Raji (cell line): ENCODE results near the gene SERPING1.

ENCODE experiments used
- POLR2A ChIP-seq: IDR thresholded peaks from 2 replicates; pipeline ENCODE4 v1.6.1; 2011; ENCODE audit warnings: low read depth, low read length, control low read depth; ENCODE audit not compliant: insufficient read depth

SERPING1 gene

DNA sequence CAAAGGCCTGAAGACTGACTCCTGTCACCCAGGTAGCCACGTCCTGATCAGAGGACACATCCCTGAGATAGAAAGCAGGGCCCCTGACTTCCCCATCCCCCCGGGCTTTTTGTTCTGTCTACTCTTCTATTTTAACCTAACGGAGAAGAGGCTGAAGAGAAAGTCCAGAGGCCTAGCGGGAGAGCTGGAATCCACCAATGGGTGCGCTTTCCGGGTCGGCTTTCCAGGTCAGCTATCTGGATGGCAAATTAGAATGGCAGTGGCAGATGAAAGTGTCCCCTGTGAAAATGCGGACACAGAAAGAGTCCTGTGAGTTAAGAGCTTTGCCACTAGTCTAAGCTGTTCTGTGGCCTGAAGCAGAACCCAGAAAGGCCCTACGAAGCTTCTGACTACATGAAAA, 13.1 kb upstream of the SERPING1 start:
- no peak for TF ChIP-seq POLR2A

DNA sequence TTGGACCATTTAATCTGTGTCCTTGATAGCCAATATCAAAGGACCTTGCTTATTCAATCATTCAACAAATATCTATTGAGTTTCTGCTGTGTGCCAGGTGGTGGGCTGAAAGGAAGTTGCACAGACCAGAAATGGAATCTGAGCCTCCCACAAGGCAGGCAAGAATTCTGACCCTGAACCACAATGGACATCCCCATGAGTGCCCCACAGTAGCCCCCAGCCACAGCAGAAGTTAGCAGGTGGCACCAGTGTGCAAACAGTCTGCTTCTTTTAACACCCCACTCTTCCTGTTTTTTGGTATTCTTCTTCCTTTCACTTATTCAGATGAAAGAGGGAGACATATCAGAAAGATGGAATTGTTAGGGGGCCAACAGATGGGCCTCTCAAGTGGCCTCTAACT, 12.2 kb upstream of the SERPING1 start:
- TF ChIP-seq POLR2A: no peak

DNA sequence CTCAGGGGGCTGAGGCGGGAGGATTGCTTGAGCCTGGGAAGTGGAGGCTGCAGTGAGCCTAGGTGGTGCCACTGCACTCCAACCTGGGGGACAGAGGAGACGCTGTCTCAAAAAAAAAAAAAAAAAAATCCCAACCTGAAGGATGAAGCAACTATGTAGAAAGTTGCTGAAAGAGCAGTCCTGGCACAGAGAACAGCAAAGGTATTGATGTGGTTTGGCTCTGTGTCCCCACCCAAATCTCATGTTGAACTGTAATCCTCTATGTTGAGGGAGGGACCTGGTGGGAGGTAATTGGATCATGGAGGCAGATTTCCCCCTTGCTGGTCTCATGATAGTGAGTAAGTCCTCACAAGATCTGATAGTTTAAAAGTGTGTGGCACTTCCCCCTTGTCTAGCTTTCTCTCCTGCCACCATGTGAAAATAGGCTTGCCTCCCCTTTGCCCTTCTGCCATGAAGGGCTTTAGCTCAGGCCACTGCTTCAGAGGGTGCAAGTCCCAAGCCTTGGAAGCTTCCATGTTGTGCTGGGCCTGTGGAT, 10.7 kb upstream of the SERPING1 start:
- TF ChIP-seq POLR2A: no peak

DNA sequence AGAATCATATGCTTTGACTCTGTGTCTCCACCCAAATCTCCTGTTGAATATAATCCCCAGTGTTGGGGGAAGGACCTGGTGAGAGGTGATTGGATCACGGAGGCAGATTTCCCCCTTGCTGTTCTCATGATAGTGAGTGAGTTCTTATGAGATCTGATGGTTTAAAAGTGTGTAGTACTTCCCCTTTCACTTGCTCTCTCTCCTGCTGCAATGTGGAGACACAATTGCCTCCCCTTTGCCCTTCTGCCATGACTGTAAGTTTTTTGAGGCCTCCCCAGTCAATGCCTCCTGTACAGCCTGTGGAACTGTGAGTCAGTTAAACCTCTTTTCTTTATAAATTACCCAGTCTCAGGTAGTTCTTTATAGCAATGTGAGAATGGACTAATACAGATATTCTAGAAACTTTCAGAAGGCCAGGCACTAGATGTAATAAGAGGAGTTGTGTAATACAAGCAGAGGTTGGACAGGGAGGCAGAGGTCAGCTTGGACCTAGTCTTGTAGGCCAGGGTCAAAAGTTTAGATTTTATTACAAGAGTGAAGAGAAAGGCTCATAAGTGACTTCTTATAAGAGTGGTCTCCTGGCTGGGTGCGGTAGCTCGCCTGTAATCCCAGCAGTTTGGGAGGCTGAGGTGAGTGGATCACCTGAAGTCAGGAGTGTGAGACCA, 9.3 kb upstream of the SERPING1 start:
- TF ChIP-seq POLR2A: no peak

DNA sequence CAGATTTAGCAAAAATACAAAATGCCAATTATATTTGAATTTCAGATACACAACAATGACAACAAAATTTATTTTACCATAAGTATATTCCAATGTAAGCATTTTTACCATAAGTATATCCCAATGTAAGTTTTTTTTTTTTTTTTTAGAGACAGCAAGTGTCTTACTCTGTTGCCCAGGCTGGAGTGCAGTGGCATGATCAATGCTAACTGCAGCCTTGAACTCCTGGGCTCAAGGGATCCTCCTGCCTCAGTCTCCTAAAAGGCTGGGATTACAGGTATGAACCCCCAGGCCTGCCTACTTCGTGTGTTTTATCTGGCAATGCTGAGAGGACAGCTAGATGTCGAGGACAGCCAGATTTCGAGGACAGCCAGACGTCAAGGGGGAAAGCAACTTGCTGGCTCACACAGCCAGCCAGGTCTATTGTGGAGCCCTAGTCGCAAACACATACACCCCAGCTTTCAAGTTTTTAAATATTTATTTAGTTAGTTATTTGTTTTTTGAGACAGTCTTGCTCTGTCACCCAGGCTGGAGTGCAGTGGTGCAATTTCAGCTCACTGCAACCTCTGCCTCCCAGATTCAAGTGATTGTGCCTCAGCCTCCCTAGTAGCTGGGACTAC, 1.1 kb upstream of the SERPING1 start:
- no peak for TF ChIP-seq POLR2A

DNA sequence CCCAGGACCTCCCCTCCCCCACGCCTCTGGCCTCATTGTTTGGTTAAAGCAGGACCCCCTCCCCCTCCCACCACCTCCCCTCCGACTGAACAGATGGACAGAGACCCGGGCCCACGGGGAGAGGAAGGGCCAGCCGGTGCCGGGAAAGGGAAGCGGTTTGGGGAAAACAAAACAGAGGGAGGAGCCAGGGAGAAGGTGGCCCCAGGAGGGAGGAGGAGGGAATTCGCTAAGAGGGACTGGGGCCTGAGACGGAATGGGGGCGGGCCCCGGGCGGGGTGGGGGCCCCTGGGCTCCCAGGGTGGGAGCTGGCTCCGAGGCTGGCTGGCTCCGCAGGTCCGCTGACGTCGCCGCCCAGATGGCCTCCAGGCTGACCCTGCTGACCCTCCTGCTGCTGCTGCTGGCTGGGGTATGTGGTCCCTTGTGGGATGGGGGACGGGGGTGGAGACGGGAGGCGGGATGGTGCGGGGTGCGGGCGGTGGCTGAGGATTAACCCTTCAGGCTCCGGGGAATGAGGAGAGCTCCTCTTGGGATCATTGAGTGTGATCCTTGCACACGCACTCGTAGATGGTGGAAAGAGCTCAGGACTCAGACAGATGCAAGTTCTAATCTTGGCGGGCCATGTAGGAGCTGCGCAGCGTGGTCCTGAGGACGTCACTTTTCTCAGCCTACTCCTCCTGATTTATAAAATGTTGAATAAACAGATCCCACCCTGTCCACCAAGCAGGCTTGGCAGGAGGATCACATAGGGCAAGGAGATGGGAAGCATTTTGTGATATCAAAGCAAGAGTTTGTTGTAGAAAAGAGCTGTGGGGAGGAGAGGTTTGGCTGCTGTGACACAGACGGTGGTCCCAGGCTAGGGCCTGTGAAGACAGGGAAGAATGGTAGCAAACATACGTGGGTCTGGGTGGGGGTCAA, 688 bp downstream of the SERPING1 start:
- no peak for TF ChIP-seq POLR2A

DNA sequence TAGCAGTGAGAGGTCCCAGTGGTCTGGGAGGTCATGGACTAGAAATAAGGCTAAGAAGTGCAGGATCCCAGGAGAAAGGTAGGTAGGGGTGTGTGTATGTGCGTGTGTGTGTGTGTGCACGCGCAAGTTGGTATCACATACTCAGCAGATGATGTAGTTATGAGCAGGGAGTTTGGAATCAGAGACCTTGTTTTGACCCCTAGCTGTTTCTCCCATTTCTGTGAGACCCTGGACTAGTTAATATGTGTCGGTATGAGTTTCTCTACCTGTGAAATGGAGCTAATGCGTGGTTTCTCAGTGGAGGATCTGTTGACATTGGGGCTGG, 1.3 kb downstream of the SERPING1 start:
- TF ChIP-seq POLR2A: no peak

DNA sequence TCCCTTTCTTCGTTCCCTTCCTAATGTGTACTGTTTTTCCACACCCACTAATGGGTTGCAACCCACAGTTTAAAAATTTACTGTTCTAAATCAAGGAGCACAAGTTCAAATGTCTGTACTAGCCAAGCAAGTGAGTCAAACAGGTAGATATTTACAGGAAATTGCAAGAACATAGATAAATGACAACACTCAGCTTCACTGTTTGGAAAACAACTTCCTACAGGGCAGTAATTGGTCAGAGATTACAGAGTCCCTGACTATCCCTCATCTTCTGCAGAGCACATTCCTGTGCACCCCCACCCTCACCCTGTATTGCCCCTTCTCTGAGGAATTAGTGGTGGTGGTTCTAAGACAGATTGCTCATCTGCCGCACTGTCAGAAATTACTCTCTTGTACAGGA, 1.9 kb downstream of the SERPING1 start:
- no peak for TF ChIP-seq POLR2A

DNA sequence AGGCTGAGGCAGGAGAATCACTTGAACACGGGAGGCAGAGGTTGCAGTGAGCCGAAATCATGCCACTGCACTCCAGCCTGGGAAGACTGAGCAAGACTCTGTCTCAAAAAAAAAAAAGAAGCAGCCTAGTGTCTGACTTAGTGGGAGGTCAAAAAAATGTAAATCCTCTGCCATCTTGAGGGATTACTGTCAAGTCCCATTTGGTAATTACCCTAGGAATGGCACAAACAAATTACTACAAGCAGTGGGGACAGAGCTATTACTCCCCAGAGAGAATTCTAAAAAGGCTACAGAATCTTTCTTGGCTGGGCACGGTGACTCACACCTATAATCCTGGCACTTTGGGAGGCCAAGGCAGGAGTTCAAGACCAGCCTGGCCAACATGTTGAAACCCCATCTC, 3.8 kb downstream of the SERPING1 start:
- TF ChIP-seq POLR2A: no peak

DNA sequence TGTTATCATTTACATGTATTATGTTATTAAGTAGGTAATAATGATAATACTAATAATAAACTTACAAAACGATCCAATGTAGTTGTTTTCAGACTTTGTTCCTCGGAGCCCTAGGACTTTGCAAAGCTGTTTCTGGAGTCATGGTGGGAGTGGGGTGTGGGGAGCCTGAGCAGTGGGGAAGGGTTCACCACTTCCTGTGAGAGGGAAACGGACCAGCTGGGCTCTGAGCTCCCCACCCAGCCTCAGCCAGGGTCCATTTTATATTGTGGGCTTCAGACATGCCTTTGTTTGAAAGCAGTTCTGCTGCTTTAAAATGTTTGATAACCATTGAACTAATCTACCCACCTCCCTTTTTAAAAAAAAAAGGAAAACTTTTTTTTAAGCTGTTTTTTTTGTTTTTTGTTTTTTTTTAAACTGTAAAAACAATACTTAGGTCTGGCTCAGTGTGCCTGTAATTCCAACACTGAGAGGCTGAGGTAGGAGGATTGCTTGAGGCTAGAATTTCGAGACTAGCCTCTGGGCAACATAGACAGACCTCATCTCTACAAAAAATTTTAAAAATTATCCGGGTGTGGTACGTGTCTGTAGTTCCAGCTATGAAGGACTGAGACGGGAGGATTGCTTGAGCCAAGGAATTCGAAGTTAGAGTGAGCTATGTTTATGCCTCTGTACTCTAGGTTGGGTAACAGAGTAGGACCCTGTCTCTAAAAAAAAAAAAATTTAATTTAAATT, 7.0 kb downstream of the SERPING1 start:
- TF ChIP-seq POLR2A: no peak

DNA sequence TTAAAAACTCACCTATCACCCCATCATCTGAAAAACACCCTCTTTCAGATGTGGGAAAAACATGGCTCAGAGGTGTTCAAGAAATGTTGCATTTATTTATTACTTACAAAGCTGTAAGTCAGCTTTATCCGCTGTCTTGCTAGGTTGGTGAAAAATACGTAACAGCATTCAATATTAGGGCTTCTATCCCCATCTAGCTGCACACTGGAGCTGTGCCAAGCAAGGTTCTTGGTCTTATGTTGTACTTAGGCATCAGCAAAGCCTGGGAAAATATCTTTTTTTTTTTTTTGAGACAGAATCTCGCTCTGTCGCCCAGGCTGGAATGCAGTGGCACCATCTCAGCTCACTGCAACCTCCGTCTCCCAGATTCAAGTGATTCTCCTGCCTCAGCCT, 7.5 kb downstream of the SERPING1 start:
- no peak for TF ChIP-seq POLR2A

DNA sequence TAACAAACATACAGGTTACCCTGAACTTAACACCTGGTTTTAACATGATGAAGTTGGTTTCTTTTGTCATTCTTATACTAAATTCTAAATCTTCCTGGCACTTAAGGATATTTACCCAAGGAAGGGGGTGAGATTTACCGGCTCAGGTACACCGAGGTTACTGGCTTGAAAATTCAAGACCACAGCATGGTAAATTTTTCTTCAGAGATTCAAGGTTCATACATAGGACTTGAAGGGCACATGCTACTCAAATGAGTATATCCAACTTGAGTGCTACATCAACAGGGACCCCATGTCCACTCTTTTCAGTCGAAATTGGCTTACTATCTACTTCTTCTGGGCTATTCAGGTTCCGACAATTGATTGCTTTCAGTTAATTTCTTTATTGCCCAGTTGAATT, 12.7 kb downstream of the SERPING1 start:
- TF ChIP-seq POLR2A: no peak

DNA sequence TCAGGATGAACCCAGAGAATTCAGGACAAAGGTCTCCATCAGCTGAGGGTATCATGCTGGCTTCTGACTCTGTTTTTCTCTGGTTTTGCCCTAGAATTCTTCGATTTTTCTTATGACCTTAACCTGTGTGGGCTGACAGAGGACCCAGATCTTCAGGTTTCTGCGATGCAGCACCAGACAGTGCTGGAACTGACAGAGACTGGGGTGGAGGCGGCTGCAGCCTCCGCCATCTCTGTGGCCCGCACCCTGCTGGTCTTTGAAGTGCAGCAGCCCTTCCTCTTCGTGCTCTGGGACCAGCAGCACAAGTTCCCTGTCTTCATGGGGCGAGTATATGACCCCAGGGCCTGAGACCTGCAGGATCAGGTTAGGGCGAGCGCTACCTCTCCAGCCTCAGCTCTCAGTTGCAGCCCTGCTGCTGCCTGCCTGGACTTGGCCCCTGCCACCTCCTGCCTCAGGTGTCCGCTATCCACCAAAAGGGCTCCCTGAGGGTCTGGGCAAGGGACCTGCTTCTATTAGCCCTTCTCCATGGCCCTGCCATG, 16.8 kb downstream of the SERPING1 start:
- no peak for TF ChIP-seq POLR2A

DNA sequence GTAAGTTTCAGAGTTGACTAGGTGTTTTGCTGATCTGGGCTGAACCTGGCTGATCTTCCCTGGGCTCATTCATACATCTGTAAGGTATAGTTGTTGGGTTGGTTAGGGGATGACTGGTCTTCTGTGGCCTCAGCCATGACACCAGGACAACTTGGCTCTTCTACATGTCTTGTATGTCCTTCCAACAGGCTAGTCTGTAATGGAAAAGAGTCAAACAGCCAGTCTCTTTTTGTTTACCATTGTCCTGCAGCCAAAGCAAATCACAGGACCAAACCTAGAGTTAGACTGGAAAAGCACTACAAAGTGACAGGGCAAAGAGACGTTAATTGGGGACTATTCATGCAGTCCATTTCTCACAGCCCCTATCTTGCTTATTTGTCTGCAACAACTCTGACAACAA, 17.8 kb downstream of the SERPING1 start:
- no peak for TF ChIP-seq POLR2A

DNA sequence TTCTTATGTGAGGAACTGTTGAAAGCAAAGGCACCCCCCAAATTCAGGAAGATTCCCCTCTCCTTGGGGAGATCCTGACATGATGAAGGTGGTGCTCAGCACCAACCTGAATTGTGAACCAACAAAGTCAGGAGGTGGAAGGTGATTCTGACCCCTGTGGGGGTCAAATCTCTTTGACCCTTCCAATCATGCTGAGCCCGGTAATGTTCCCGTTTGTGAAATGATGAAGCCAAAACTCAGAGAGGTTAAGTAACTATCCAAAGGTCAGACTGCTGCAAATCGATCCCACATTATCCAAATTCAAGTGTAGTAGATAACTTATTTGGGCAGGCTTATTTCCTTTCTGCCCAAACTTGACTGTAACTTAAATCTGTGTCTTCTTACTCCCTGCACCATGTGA, 19.1 kb downstream of the SERPING1 start:
- TF ChIP-seq POLR2A: no peak
